ENCODE measurements around the gene HNF4A. TPM values are rescaled to one million over a fixed set of nuclear protein-coding genes. Genes with fewer than 3 reads are reported as not detected.

The HNF4A gene
- total and polyA plus RNA-seq, 2 donors (not counting 1 experiment from before 2014, with no cell fraction given), result not detected

- ChIA-PET CTCF (interaction anchor here (0.6 to 2.3 kb wide), 3 partner anchors 72 to 245 kb away, joined by 3 to 12 read pairs (median 3); no protein-coding TSS in a partner anchor), POLR2A (no interaction called here)
- H3K9me3 ChIP-seq (ENCODE audit: control extremely low read depth in 1 of 3, control insufficient read depth in 2 of 3, insufficient read depth in 1 of 3, low read length in 2 of 3), result no peaks in the 10 kb centered on the region
- H3K36me3 ChIP-seq (replicated peaks in 1 of 2; ENCODE audit: control extremely low read depth in 1 of 2, control insufficient read depth in 1 of 2, extremely low read depth in 1 of 2, insufficient read depth in 2 of 2, low read length in 1 of 2), result no peaks in the 10 kb centered on the region
- no peak for TF ChIP-seq CTCF (IDR thresholded peaks at IDR 0.05)
- TF ChIP-seq EZH2 (IDR thresholded peaks at IDR 0.05; ENCODE audit: borderline replicate concordance, insufficient read depth, low read depth, low read length, poor library complexity, severe bottlenecking), result no peak
- Mint-ChIP-seq H3K4me1 (no peaks in the 10 kb centered on the region), H3K27ac (no peak overlapping the region), H3K9me3 (ENCODE audit: insufficient read depth) (no peaks in the 10 kb centered on the region), H3K27me3 (no peaks in the 10 kb centered on the region), H3K4me3 (no peak overlapping the region)
- no peaks in the 10 kb centered on the region for H3K4me1 ChIP-seq (ENCODE audit: control insufficient read depth in 2 of 2, insufficient read depth in 2 of 2, low read length in 2 of 2)
- no peaks in the 10 kb centered on the region for H3K79me2 ChIP-seq (ENCODE audit: control insufficient read depth, insufficient read depth, low read length)
- no peak overlapping the region for H3K4me3 ChIP-seq (ENCODE audit: control extremely low read depth in 1 of 5, extremely low read depth in 1 of 5, insufficient read depth in 1 of 5, low read depth in 2 of 5, low read length in 4 of 5)
- H3K27ac ChIP-seq (ENCODE audit: low read length in 2 of 2), result no peak overlapping the region
- ATAC-seq (ENCODE audit: low read depth) (no peak), DNase-seq (no peak)
- WGBS (ENCODE audit: insufficient coverage), result 88% methylated on average over 1 of the region's 6 CpGs
- H3K4me2 ChIP-seq (replicated peaks; ENCODE audit: low read depth, low read length, poor library complexity, severe bottlenecking), result no peak overlapping the region
- intact Hi-C loops (cut with micrococcal nuclease), result loop anchor here (5.0 kb wide), 1 partner anchor 244 kb away; no protein-coding TSS in a partner anchor
- H4K20me1 ChIP-seq (ENCODE audit: control insufficient read depth, insufficient read depth, low read length, poor library complexity, severe bottlenecking), result no peaks in the 10 kb centered on the region
- no peaks in the 10 kb centered on the region for H3K27me3 ChIP-seq (replicated peaks in 1 of 4; ENCODE audit: control extremely low read depth in 1 of 4, control insufficient read depth in 3 of 4, insufficient read depth in 4 of 4, low read length in 3 of 4)
- no peak overlapping the region for H3K9ac ChIP-seq (ENCODE audit: low read length)
- H2AFZ ChIP-seq (ENCODE audit: insufficient read depth, low read depth, low read length, poor library complexity, severe bottlenecking), result no peak overlapping the region
Observed at GRCh38 chr20:44461142-44461802, 105.8 kb downstream of the HNF4A start.

- no peak for DNase-seq
- TF ChIP-seq EZH2 (IDR thresholded peaks at IDR 0.05; ENCODE audit: borderline replicate concordance, insufficient read depth, low read depth, low read length, poor library complexity, severe bottlenecking) (no peak), CTCF (IDR thresholded peaks at IDR 0.05) (no peak)
- WGBS (ENCODE audit: insufficient coverage), result 87% methylated on average over 3 of the region's 5 CpGs
Observed at GRCh38 chr20:44461803-44462174, 106.3 kb downstream of the HNF4A start.

More at GRCh38 chr20:44461803-44462174, 106.3 kb downstream of the HNF4A start:
- ChIA-PET POLR2A (no interaction called here), CTCF (interaction anchor here (0.6 to 2.3 kb wide), 3 partner anchors 73 to 245 kb away, joined by 3 to 12 read pairs (median 3); no protein-coding TSS in a partner anchor)
- Histone ChIP-seq H3K4me2 (replicated peaks; ENCODE audit: low read depth, low read length, poor library complexity, severe bottlenecking) (no peak overlapping the region), H3K9me3 (ENCODE audit: control extremely low read depth in 1 of 3, control insufficient read depth in 2 of 3, insufficient read depth in 1 of 3, low read length in 2 of 3) (no peaks in the 10 kb centered on the region), H3K4me1 (ENCODE audit: control insufficient read depth in 2 of 2, insufficient read depth in 2 of 2, low read length in 2 of 2) (no peaks in the 10 kb centered on the region), H3K79me2 (ENCODE audit: control insufficient read depth, insufficient read depth, low read length) (no peaks in the 10 kb centered on the region), H3K36me3 (replicated peaks in 1 of 2; ENCODE audit: control extremely low read depth in 1 of 2, control insufficient read depth in 1 of 2, extremely low read depth in 1 of 2, insufficient read depth in 2 of 2, low read length in 1 of 2) (no peaks in the 10 kb centered on the region), H3K9ac (ENCODE audit: low read length) (no peak overlapping the region), H3K27ac (ENCODE audit: low read length in 2 of 2) (no peak overlapping the region), H3K4me3 (ENCODE audit: control extremely low read depth in 1 of 5, extremely low read depth in 1 of 5, insufficient read depth in 1 of 5, low read depth in 2 of 5, low read length in 4 of 5) (no peak overlapping the region), H2AFZ (ENCODE audit: insufficient read depth, low read depth, low read length, poor library complexity, severe bottlenecking) (no peak overlapping the region), H4K20me1 (ENCODE audit: control insufficient read depth, insufficient read depth, low read length, poor library complexity, severe bottlenecking) (no peaks in the 10 kb centered on the region), H3K27me3 (replicated peaks in 1 of 4; ENCODE audit: control extremely low read depth in 1 of 4, control insufficient read depth in 3 of 4, insufficient read depth in 4 of 4, low read length in 3 of 4) (no peaks in the 10 kb centered on the region)
- H3K4me1 Mint-ChIP-seq, result no peaks in the 10 kb centered on the region
- H3K4me3 Mint-ChIP-seq, result no peak overlapping the region
- intact Hi-C loops (cut with micrococcal nuclease), result loop anchor here (5.0 kb wide), 1 partner anchor 244 kb away; no protein-coding TSS in a partner anchor
- no peaks in the 10 kb centered on the region for H3K9me3 Mint-ChIP-seq (ENCODE audit: insufficient read depth)
- H3K27ac Mint-ChIP-seq, result no peak overlapping the region
- peaks cover 5% of the 10 kb centered on the region for H3K27me3 Mint-ChIP-seq
- no peak for ATAC-seq (ENCODE audit: low read depth)

All from B cell (primary cell).